Uterus (tissue), 4 donors: ENCODE data around the gene ZFYVE28. TPM values are rescaled to one million over a fixed set of nuclear protein-coding genes. Genes with fewer than 3 reads are reported as not detected.

Source experiments
- DNase-seq, 2 donors: peaks; one replicate each; pipeline ENCODE4 v3.0.0-alpha.2; 2019 to 2020
- H3K27ac ChIP-seq, 2 donors: fragments of 200-600 bp; sonication (generic); 1 replicate in 1 of 2; 2 replicates in 1 of 2; pipeline ENCODE4 v1.5.1; 2016 to 2018
- H3K27me3 ChIP-seq, 2 donors: fragments of 200-600 bp; sonication (generic); one replicate each; pipeline ENCODE4 v1.5.1; 2018 to 2019; ENCODE audit warnings: control low read depth in 1 of 2
- H3K36me3 ChIP-seq, 2 donors: fragments of 200-600 bp; sonication (generic); one replicate each; pipeline ENCODE4 v1.5.1; 2019; ENCODE audit warnings: control low read depth in 1 of 2
- H3K4me1 ChIP-seq, 2 donors: fragments of 200-600 bp; sonication (generic); one replicate each; pipeline ENCODE4 v1.5.1; 2018 to 2019; ENCODE audit warnings: control low read depth in 1 of 2
- H3K4me3 ChIP-seq, 2 donors: fragments of 200-600 bp; sonication (generic); 1 replicate in 1 of 2; 2 replicates in 1 of 2; pipeline ENCODE4 v1.5.1; 2018 to 2019; ENCODE audit warnings: mild to moderate bottlenecking in 1 of 2
- H3K9me3 ChIP-seq, 2 donors: fragments of 200-600 bp; sonication (generic); one replicate each; pipeline ENCODE4 v1.5.1; 2019; ENCODE audit warnings: control low read depth in 1 of 2
- CTCF ChIP-seq, 4 experiments: fragments of 200-600 bp in 2 of 4; fragments of 450-650 bp in 2 of 4; sonication (generic) in 2 of 4; IDR thresholded peaks; one replicate each; pipeline ENCODE4 v1.5.1; 2016 to 2019; ENCODE audit warnings: antibody characterized with exemption in 4 of 4, mild to moderate bottlenecking in 2 of 4, moderate library complexity in 1 of 4
- POLR2A ChIP-seq, 2 donors: fragments of 450-650 bp; IDR thresholded peaks; one replicate each; pipeline ENCODE4 v1.6.1; 2016; ENCODE audit warnings: antibody characterized with exemption in 2 of 2, mild to moderate bottlenecking in 1 of 2, moderate library complexity in 1 of 2
- intact Hi-C: fragments of 100-400 bp; cut with DNase I; formaldehyde crosslinking; loops from one replicate; pipeline ENCODE4 v1.15.1; 2023; ENCODE audit warnings: low total_unique reads
- total RNA-seq, 4 donors: library from RNA; depleted of rRNA in 3 of 4; stranded (reverse); fragments of >200 nt in 3 of 4; gene quantifications; one replicate each; pipeline versions ENCODE4 v1.1.0 to v1.2.4, GENCODE V29; 2014 to 2023
- donor health status: DM: yes; HTN: yes; CAD: no.

Gene ZFYVE28
- total RNA-seq, 4 donors from 2014 or later = 5.4 to 16.7 (median 13.4) TPM

GRCh38 chr4:2425386-2426068 is 7.1 kb upstream of the ZFYVE28 start:
- intact Hi-C loops = no loop called here
- no peak for TF ChIP-seq CTCF (IDR thresholded peaks at IDR 0.05)
- no peak for TF ChIP-seq POLR2A (IDR thresholded peaks at IDR 0.05)
- no peak for DNase-seq
- H3K36me3 ChIP-seq = no peaks in the 10 kb centered on the region
- no peak overlapping the region for H3K27ac ChIP-seq
- no peaks in the 10 kb centered on the region for H3K27me3 ChIP-seq
- no peak overlapping the region for H3K4me3 ChIP-seq
- no peaks in the 10 kb centered on the region for H3K4me1 ChIP-seq
- H3K9me3 ChIP-seq = no peaks in the 10 kb centered on the region

GRCh38 chr4:2424581-2424980 is 6.1 kb upstream of the ZFYVE28 start:
- intact Hi-C loops = no loop called here
- no peaks in the 10 kb centered on the region for H3K36me3 ChIP-seq
- H3K27ac ChIP-seq = no peak overlapping the region
- no peaks in the 10 kb centered on the region for H3K4me1 ChIP-seq
- TF ChIP-seq CTCF (IDR thresholded peaks at IDR 0.05) (no peak), POLR2A (IDR thresholded peaks at IDR 0.05) (no peak)
- H3K9me3 ChIP-seq = no peaks in the 10 kb centered on the region
- no peaks in the 10 kb centered on the region for H3K27me3 ChIP-seq
- DNase-seq = no peak
- no peak overlapping the region for H3K4me3 ChIP-seq

GRCh38 chr4:2423695-2424094 is 5.2 kb upstream of the ZFYVE28 start:
- Histone ChIP-seq H3K9me3 (no peaks in the 10 kb centered on the region), H3K27me3 (no peaks in the 10 kb centered on the region), H3K36me3 (no peaks in the 10 kb centered on the region), H3K4me3 (no peak overlapping the region), H3K27ac (no peak overlapping the region), H3K4me1 (peaks cover 0 to 4% of the 10 kb centered on the region in 2 donors)
- TF ChIP-seq CTCF (IDR thresholded peaks at IDR 0.05) (no peak), POLR2A (IDR thresholded peaks at IDR 0.05) (no peak)
- DNase-seq = no peak
- intact Hi-C loops = no loop called here

- H3K27me3 ChIP-seq = no peaks in the 10 kb centered on the region
- no peak for TF ChIP-seq CTCF (IDR thresholded peaks at IDR 0.05)
- TF ChIP-seq POLR2A (IDR thresholded peaks at IDR 0.05) = no peak
- no peaks in the 10 kb centered on the region for H3K36me3 ChIP-seq
- H3K27ac ChIP-seq = no peak overlapping the region
- H3K9me3 ChIP-seq = no peaks in the 10 kb centered on the region
- DNase-seq = no peak
- intact Hi-C loops = no loop called here
- peaks cover 0 to 4% of the 10 kb centered on the region in 2 donors for H3K4me1 ChIP-seq
- no peak overlapping the region for H3K4me3 ChIP-seq
Observed at GRCh38 chr4:2423066-2423465, 4.6 kb upstream of the ZFYVE28 start.

- Histone ChIP-seq H3K9me3 (no peaks in the 10 kb centered on the region), H3K27me3 (peaks cover 0 to 6% of the 10 kb centered on the region in 2 donors), H3K36me3 (no peaks in the 10 kb centered on the region), H3K4me1 (peaks cover 0 to 4% of the 10 kb centered on the region in 2 donors), H3K27ac (no peak overlapping the region), H3K4me3 (no peak overlapping the region)
- DNase-seq = no peak
- no peak for TF ChIP-seq POLR2A (IDR thresholded peaks at IDR 0.05)
- no peak for TF ChIP-seq CTCF (IDR thresholded peaks at IDR 0.05)
- intact Hi-C loops = no loop called here
Observed at GRCh38 chr4:2421928-2422327, 3.5 kb upstream of the ZFYVE28 start.
